ENCODE data around the gene ARHGEF16. TPM values are rescaled to one million over a fixed set of nuclear protein-coding genes. Genes with fewer than 3 reads are reported as not detected.
A peak's percentile ranks its signal among the peaks of the same experiment; 100 is the strongest.

Gene ARHGEF16
- total and polyA plus RNA-seq, 3 experiments from 2014 or later, result 0.06 TPM; not detected in 2

DNA sequence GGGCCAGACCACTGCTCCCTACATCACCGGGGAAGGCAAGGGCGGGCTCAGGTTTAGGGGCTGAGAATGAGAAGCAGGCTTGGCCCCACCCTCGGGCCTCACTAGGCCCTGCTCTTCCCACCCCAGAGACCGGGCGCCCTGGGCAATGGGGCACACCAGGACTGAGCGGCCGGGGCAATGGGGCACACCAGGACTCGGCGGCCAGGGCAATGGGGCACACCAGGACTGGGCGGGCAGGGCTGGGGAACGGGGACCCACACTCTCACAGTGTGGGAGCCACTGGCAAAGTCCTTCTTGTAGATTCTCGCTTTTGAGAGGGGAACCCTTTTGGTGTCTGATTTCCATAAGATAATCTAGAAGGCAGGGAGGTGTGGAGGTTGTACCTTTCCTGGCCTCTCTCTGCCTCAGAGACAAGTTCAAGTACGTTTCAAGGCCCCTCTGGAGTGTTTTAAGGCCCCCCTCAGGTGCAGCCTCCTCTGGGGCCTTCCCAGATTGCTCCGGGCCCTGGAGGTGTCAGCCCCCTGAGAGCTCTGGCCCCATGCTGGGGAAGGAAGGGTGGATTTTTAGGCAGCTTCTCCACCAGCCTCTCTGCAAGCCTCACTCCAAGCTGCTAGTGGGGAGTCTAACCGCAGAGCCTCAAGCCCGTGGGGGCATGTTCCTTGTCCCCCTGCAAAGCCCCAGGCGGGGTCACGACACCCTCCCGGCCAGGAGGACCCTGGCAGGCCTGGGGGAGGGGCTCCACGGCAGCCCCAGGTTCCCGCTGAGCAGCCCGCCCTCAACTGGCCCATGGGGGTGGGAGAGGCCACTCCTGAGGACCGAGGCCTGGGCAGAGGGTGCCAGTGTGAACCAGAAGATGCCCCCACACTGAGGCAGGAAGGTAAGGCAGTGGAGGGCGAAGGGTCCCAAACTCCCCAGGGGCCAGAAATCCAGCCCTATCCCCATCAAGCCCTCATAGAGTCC, 66.2 kb downstream of the ARHGEF16 start:
- Mint-ChIP-seq H3K9me3 (no peaks in the 10 kb centered on the region), H3K27ac (peak overlapping the region in 1 of 8 donors; percentile 15), H3K36me3 (peaks cover 0 to 6% (median 0%) of the 10 kb centered on the region in 3 donors), H3K4me1 (peaks cover 0 to 8% (median 0%) of the 10 kb centered on the region in 3 donors), H3K4me3 (no peak overlapping the region), H3K27me3 (no peaks in the 10 kb centered on the region)
- H3K4me1 ChIP-seq (ENCODE audit: insufficient read depth, low read length), result no peaks in the 10 kb centered on the region
- no peak overlapping the region for H3K4me3 ChIP-seq (ENCODE audit: low read length)
- no peaks in the 10 kb centered on the region for H3K9me3 ChIP-seq (ENCODE audit: low read length)
- POLR2A ChIA-PET, result no interaction called here
- CTCF ChIA-PET, result no interaction called here
- no peak overlapping the region for H3K27ac ChIP-seq (ENCODE audit: low read depth, low read length)
- H3K27me3 ChIP-seq (ENCODE audit: insufficient read depth, low read length, poor library complexity, severe bottlenecking), result no peaks in the 10 kb centered on the region
- no peaks in the 10 kb centered on the region for H3K36me3 ChIP-seq (ENCODE audit: insufficient read depth, low read length)
- no peak for DNase-seq

DNA sequence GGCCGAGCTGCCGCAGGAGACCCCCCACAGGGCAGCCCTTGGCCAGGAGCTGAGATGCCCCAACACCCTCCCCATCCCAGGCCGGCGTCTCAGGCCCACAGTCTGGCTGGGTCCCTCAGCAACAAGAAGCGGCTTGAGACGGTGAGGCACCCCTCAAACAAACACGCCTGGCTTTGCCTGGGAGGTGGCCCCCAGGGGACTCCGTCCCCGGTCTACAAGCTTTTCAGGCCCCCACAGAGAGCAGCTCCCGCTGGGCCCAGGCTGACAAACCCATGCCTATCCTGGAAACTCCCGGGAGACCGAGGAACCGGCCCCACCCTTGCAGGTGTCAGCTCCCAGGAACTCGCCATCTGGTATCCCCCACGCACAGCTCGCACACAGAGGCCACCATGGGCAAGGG, 67.0 kb downstream of the ARHGEF16 start:
- H3K27ac Mint-ChIP-seq, result no peak overlapping the region
- Histone ChIP-seq H3K36me3 (ENCODE audit: insufficient read depth, low read length) (no peaks in the 10 kb centered on the region), H3K9me3 (ENCODE audit: low read length) (no peaks in the 10 kb centered on the region), H3K4me3 (ENCODE audit: low read length) (no peak overlapping the region), H3K4me1 (ENCODE audit: insufficient read depth, low read length) (no peaks in the 10 kb centered on the region), H3K27me3 (ENCODE audit: insufficient read depth, low read length, poor library complexity, severe bottlenecking) (no peaks in the 10 kb centered on the region), H3K27ac (ENCODE audit: low read depth, low read length) (no peak overlapping the region)
- no peaks in the 10 kb centered on the region for H3K27me3 Mint-ChIP-seq
- peaks cover 0 to 6% (median 0%) of the 10 kb centered on the region in 3 donors for H3K36me3 Mint-ChIP-seq
- POLR2A ChIA-PET, result no interaction called here
- no peaks in the 10 kb centered on the region for H3K9me3 Mint-ChIP-seq
- CTCF ChIA-PET, result no interaction called here
- no peak for DNase-seq
- no peak overlapping the region for H3K4me3 Mint-ChIP-seq
- peaks cover 0 to 8% (median 0%) of the 10 kb centered on the region in 3 donors for H3K4me1 Mint-ChIP-seq

DNA sequence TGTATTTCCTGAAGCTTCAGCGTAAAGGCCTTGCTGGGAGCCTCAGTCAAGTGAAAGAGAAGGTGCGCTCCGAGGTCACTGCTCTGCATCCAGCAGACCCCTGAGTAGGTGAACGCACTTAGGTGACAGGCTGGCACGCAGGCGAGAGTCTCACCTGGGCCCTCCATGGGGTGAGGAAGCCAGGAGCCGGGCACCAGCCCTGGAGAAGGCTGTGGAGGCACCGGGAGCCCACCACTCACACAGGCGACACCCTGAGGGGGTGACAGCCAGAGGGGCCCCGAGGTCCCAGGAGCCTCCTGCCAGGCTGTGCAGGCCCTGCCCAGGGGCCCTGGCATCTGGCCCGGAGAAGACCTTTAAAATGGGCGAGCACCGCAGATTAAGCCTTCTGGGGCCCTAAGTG, 67.6 kb downstream of the ARHGEF16 start:
- no peak overlapping the region for H3K27ac Mint-ChIP-seq
- no peak for DNase-seq
- H3K27me3 Mint-ChIP-seq, result no peaks in the 10 kb centered on the region
- ChIA-PET POLR2A (no interaction called here), CTCF (no interaction called here)
- H3K27ac ChIP-seq (ENCODE audit: low read depth, low read length), result no peak overlapping the region
- no peak overlapping the region for H3K4me3 Mint-ChIP-seq
- H3K9me3 ChIP-seq (ENCODE audit: low read length), result no peaks in the 10 kb centered on the region
- H3K9me3 Mint-ChIP-seq, result no peaks in the 10 kb centered on the region
- peaks cover 0 to 8% (median 0%) of the 10 kb centered on the region in 3 donors for H3K4me1 Mint-ChIP-seq
- H3K27me3 ChIP-seq (ENCODE audit: insufficient read depth, low read length, poor library complexity, severe bottlenecking), result no peaks in the 10 kb centered on the region
- H3K4me3 ChIP-seq (ENCODE audit: low read length), result no peak overlapping the region
- H3K4me1 ChIP-seq (ENCODE audit: insufficient read depth, low read length), result no peaks in the 10 kb centered on the region
- no peaks in the 10 kb centered on the region for H3K36me3 ChIP-seq (ENCODE audit: insufficient read depth, low read length)
- H3K36me3 Mint-ChIP-seq, result peaks cover 0 to 6% (median 0%) of the 10 kb centered on the region in 3 donors

DNA sequence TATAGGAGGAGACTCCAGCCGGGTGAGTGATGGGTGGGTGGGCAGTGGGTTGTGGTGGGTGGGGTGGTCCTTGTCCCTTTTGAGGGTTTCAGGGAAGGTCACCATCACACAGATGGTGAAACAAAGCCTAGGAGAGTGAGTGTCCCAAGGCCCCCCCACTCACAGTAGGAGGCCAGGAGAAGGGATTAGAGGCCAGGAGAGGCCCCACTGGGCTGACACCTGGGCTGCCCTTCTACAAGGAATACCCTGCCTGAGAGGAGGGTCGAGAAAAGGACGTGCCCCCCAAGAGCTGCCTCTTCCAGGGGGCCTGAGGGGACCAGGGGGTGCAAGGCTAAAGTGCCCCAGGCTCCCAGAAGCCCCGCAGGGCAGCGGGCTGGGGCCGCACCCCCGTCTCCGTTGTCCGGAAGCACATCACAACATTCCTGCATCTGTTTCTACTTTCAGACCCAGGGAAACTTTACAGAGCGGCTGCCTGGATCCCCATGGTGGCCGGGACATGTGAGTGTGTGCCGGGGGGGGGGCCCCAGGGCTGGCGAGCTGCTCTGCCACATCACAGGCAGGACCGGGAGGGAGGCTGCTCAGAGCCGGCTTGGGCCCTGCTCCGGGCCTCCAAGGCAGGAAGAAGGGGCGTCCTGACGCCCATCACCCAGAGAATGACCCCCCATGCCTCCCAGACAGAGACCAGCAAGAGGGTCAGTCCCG, 68.2 kb downstream of the ARHGEF16 start:
- Histone ChIP-seq H3K36me3 (ENCODE audit: insufficient read depth, low read length) (no peaks in the 10 kb centered on the region), H3K27ac (ENCODE audit: low read depth, low read length) (no peak overlapping the region), H3K9me3 (ENCODE audit: low read length) (no peaks in the 10 kb centered on the region), H3K4me3 (ENCODE audit: low read length) (no peak overlapping the region), H3K4me1 (ENCODE audit: insufficient read depth, low read length) (no peaks in the 10 kb centered on the region), H3K27me3 (ENCODE audit: insufficient read depth, low read length, poor library complexity, severe bottlenecking) (no peaks in the 10 kb centered on the region)
- Mint-ChIP-seq H3K4me1 (peaks cover 0 to 9% (median 0%) of the 10 kb centered on the region in 3 donors), H3K9me3 (no peaks in the 10 kb centered on the region), H3K4me3 (no peak overlapping the region), H3K27ac (no peak overlapping the region), H3K27me3 (no peaks in the 10 kb centered on the region), H3K36me3 (peaks cover 0 to 6% (median 0%) of the 10 kb centered on the region in 3 donors)
- no peak for DNase-seq
- ChIA-PET CTCF (no interaction called here), POLR2A (no interaction called here)

DNA sequence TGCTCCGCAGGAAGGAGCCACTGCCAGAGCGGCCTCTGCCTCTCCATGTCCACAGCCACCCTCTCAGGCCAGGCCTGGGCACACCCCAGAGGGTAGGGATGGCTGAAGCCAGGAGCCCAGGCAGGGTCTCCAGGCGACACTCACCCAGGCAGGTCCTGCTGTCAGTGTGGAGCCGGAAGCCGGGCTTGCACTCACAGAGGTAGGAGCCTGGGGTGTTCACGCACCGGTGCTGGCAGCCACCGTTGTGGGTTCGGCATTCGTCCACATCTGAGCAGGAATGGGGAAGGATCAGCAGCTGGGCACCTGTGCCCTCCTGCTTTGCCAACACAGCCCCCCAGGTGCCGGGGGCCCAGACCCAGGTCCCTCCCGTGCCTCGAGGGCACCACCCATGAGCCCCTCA, 69.5 kb downstream of the ARHGEF16 start:
- no peaks in the 10 kb centered on the region for H3K4me1 ChIP-seq (ENCODE audit: insufficient read depth, low read length)
- no peak for DNase-seq
- H3K27me3 ChIP-seq (ENCODE audit: insufficient read depth, low read length, poor library complexity, severe bottlenecking), result no peaks in the 10 kb centered on the region
- H3K27ac ChIP-seq (ENCODE audit: low read depth, low read length), result no peak overlapping the region
- no peak overlapping the region for H3K27ac Mint-ChIP-seq
- H3K36me3 Mint-ChIP-seq, result peaks cover 0 to 4% (median 0%) of the 10 kb centered on the region in 3 donors
- H3K4me3 ChIP-seq (ENCODE audit: low read length), result no peak overlapping the region
- no peaks in the 10 kb centered on the region for H3K9me3 ChIP-seq (ENCODE audit: low read length)
- H3K36me3 ChIP-seq (ENCODE audit: insufficient read depth, low read length), result no peaks in the 10 kb centered on the region
- no peak overlapping the region for H3K4me3 Mint-ChIP-seq
- ChIA-PET CTCF (no interaction called here), POLR2A (no interaction called here)
- no peaks in the 10 kb centered on the region for H3K9me3 Mint-ChIP-seq
- peaks cover 0 to 21% (median 0%) of the 10 kb centered on the region in 3 donors for H3K4me1 Mint-ChIP-seq
- H3K27me3 Mint-ChIP-seq, result no peaks in the 10 kb centered on the region

DNA sequence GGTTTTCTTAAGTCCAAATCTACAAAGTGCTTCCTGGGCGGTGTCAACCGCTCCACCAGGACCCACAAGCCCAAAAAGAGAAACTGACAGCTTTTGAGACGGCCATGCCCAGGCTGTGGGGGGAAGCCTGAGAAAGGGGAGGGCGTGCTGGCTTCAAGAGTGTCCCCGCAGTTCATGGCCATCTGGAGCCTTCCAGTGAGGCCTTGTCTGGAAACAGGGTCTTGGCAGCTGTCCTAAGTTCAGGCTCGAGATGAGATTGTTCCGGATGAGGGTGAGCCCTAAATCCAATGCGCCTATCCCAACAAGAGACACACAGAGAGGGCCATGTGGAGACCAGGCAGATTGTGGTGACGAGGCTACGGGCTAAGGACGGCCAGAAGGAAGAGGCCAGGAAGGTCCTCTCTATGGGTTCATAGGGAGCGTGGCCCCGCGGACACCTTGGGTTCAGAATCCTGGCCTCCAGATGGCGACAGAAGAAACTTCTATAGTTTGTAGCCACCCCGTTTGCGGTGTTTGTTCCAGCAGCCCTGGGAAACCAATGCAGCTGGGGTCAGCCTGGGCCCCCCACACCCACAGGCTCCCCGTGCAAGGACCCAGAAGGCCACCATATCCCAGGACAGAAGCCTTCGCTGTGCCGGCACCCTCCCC, 70.2 kb downstream of the ARHGEF16 start:
- no peak overlapping the region for H3K4me3 ChIP-seq (ENCODE audit: low read length)
- H3K36me3 Mint-ChIP-seq, result peaks cover 0 to 4% (median 0%) of the 10 kb centered on the region in 3 donors
- no peaks in the 10 kb centered on the region for H3K9me3 Mint-ChIP-seq
- no peaks in the 10 kb centered on the region for H3K9me3 ChIP-seq (ENCODE audit: low read length)
- H3K27me3 Mint-ChIP-seq, result no peaks in the 10 kb centered on the region
- no peak overlapping the region for H3K27ac ChIP-seq (ENCODE audit: low read depth, low read length)
- no peaks in the 10 kb centered on the region for H3K27me3 ChIP-seq (ENCODE audit: insufficient read depth, low read length, poor library complexity, severe bottlenecking)
- H3K36me3 ChIP-seq (ENCODE audit: insufficient read depth, low read length), result no peaks in the 10 kb centered on the region
- peaks cover 5% of the 10 kb centered on the region for H3K4me1 ChIP-seq (ENCODE audit: insufficient read depth, low read length)
- H3K4me3 Mint-ChIP-seq, result peak overlapping the region in 1 of 7 donors; percentile 45
- no peak for DNase-seq
- H3K4me1 Mint-ChIP-seq, result peaks cover 0 to 28% (median 0%) of the 10 kb centered on the region in 3 donors
- H3K27ac Mint-ChIP-seq, result no peak overlapping the region
- CTCF ChIA-PET, result no interaction called here
- POLR2A ChIA-PET, result no interaction called here

DNA sequence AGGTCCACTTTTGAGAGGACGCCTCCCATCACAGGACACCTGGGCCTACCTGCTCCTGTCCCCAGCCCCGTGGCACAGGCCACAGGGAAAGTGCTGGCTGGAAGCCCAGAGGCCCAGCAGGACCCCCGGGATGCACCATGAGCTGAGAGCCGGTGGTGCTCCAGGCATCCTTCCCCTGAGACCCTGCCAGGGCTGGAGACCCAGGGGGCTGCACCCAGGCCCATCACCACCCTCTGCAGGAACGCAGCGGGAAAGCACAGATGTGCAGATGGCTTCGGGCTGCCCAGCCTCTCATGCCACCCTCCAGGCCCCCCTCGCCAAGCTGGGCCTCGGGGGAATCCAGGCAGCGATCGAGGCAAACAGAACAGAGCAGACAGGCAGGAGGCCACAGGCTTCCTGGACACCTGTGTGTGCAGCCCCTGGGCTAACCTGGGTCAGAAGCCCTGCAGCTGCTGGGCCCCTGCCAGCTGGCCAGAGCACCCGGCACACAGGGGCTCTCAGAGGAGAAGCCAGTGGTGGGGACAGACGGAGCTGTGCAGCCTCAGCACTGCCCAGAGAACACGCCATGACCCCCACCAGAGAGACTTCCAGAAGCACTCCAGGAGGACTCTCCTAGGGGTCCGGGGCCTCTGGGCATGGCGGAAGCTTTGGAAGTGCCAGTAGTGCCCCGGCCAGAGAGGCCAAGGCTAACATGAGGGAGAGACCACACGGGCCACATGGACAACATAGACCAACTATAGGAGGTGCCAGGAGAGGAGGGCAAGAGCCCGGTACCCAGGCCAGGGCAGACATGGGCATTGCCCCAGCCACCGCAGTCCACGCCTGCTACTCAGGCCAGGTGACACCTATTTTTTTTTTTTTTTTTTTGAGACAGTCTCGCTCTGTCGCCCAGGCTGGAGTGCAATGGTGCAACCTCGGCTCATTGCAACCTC, 71.4 kb downstream of the ARHGEF16 start:
- H3K4me1 Mint-ChIP-seq, result peaks cover 0 to 36% (median 2%) of the 10 kb centered on the region in 3 donors
- Histone ChIP-seq H3K9me3 (ENCODE audit: low read length) (no peaks in the 10 kb centered on the region), H3K4me1 (ENCODE audit: insufficient read depth, low read length) (peaks cover 11% of the 10 kb centered on the region), H3K4me3 (ENCODE audit: low read length) (no peak overlapping the region), H3K27me3 (ENCODE audit: insufficient read depth, low read length, poor library complexity, severe bottlenecking) (no peaks in the 10 kb centered on the region), H3K36me3 (ENCODE audit: insufficient read depth, low read length) (no peaks in the 10 kb centered on the region), H3K27ac (ENCODE audit: low read depth, low read length) (no peak overlapping the region)
- ChIA-PET POLR2A (no interaction called here), CTCF (interaction anchor here (1.1 kb wide), 1 partner anchor 35 kb away, joined by 4 read pairs; no protein-coding TSS in a partner anchor)
- H3K27ac Mint-ChIP-seq, result no peak overlapping the region
- no peaks in the 10 kb centered on the region for H3K9me3 Mint-ChIP-seq
- DNase-seq, result no peak
- peaks cover 0 to 5% (median 0%) of the 10 kb centered on the region in 3 donors for H3K36me3 Mint-ChIP-seq
- no peaks in the 10 kb centered on the region for H3K27me3 Mint-ChIP-seq
- H3K4me3 Mint-ChIP-seq, result no peak overlapping the region

All from CD8-positive, alpha-beta memory T cell (primary cell).